Spinal cord (tissue), 10 donors: Measurements from ENCODE around the gene RIC8B. TPM values are rescaled to one million over a fixed set of nuclear protein-coding genes. Genes with fewer than 3 reads are reported as not detected.
A peak's percentile ranks its signal among the peaks of the same experiment; 100 is the strongest.

Source experiments
- DNase-seq, 6 donors: peaks; one replicate each; pipeline versions ENCODE4 v3.0.0 to v3.0.0-alpha.2; 2013 to 2015; ENCODE audit warnings: low spot score in 6 of 6, low read depth in 4 of 6
- H3K27ac ChIP-seq: one replicate; pipeline ENCODE4 v1.5.1; 2013; ENCODE audit warnings: low read depth, low read length, control low read depth
- H3K27me3 ChIP-seq: one replicate; pipeline ENCODE4 v1.6.1; 2013; ENCODE audit warnings: low read length; ENCODE audit not compliant: control insufficient read depth, insufficient read depth
- H3K36me3 ChIP-seq: one replicate; pipeline ENCODE4 v1.6.1; 2013; ENCODE audit warnings: low read length; ENCODE audit not compliant: control insufficient read depth, insufficient read depth
- H3K4me1 ChIP-seq: one replicate; pipeline ENCODE4 v1.6.1; 2013; ENCODE audit warnings: low read length; ENCODE audit not compliant: control insufficient read depth, insufficient read depth
- H3K4me3 ChIP-seq: one replicate; pipeline ENCODE4 v1.5.1; 2013; ENCODE audit warnings: low read depth, low read length, control low read depth
- H3K9me3 ChIP-seq: one replicate; pipeline ENCODE4 v1.6.1; 2013; ENCODE audit warnings: low read length; ENCODE audit not compliant: control insufficient read depth, insufficient read depth
- WGBS: methylation state at CpG from one replicate; pipeline ENCODE4 v1.1.5; 2013; ENCODE audit warnings: missing lambda C conversion rate; ENCODE audit not compliant: insufficient coverage; 5-methylcytosine and 5-hydroxymethylcytosine counted together
- polyA plus RNA-seq, 2 donors: library from polyadenylated mRNA; unstranded; fragments of 120-200 nt; gene quantifications; one replicate each; pipeline ENCODE4 v1.2.1, GENCODE V29; 2013; ENCODE audit not compliant: insufficient read length in 2 of 2
- total RNA-seq, 2 donors: library from RNA; depleted of rRNA in 1 of 2; stranded (reverse); fragments of 120-200 nt in 1 of 2; fragments of >200 nt in 1 of 2; gene quantifications; one replicate each; pipeline versions ENCODE4 v1.2.3 to v1.2.4, GENCODE V29; 2013 to 2014
- donor health status: healthy.

The RIC8B gene
- total and polyA plus RNA-seq, 4 donors: 20.7 to 32.4 (median 27.1) TPM

DNA sequence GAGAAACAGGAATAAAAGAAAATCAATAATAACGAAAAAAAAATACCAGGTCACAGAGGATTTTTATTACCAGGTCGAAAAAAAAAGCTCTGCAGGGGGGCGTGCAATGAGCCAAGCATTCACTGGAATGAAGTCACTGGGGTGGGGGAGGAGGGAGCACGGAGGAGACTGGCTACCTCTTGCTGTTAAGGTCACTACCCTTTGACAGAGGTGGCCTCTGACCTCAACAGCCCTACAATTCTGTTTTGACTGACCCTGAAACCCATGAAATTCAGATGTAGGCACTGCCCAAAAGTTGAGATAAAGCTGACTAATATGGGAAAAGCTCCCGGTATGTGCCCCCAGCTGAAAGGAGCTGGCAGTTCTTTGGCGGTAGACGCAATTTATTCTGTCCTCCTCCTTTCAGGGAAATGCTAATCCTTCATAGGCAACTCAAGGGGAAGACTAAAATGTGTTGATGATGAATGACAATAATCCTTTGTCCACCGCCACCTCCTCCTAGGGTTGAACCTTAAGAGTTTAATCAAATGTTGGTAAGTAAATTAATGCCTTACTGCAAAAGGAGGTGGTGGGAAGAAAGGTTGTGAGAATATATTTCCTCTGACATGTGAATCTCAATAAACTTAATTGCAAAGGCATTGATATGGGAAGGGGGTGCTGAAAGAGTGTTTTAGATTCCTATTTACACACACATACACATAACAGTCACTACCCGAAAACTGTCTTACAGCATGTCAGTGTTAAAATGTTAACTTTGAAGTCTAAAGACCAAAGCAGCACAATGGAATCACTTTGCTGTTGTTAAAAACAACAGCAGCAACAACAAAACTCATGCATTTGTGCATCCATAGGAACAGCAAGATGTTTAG is 6.3 kb upstream of the RIC8B start:
- Histone ChIP-seq H3K36me3 (no peaks in the 10 kb centered on the region), H3K9me3 (no peaks in the 10 kb centered on the region), H3K27me3 (no peaks in the 10 kb centered on the region), H3K4me1 (peaks cover 22% of the 10 kb centered on the region), H3K4me3 (no peak overlapping the region), H3K27ac (peak overlapping the region; percentile 8)
- 10% methylated on average over 4 of the region's 9 CpGs for WGBS
- DNase-seq: peak in 1 of 6 donors; percentile 60

DNA sequence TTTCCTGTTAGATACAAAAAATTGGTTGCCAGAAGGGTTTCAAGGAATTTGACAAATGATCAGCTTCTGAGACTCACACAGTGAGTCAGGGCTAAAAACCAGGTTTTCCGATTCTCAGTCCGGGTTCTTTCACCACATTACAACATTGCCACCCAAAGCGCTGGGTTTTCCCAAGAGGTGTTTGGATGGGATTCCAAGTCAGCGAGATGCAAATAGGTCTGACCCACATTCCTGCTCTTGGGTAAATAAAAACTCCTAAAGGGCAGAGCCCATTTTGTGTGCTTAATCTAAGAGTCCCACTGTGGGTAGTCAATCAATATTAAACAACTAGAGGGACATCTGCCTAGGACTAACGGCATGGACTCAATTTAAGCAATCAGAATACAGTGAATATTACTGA is 5.4 kb upstream of the RIC8B start:
- Histone ChIP-seq H3K4me3 (no peak overlapping the region), H3K36me3 (no peaks in the 10 kb centered on the region), H3K27ac (peak overlapping the region; percentile 4), H3K27me3 (no peaks in the 10 kb centered on the region), H3K4me1 (peaks cover 24% of the 10 kb centered on the region), H3K9me3 (no peaks in the 10 kb centered on the region)
- 10% methylated on average over 2 of the region's 5 CpGs for WGBS
- peak in 1 of 6 donors; percentile 49 for DNase-seq

DNA sequence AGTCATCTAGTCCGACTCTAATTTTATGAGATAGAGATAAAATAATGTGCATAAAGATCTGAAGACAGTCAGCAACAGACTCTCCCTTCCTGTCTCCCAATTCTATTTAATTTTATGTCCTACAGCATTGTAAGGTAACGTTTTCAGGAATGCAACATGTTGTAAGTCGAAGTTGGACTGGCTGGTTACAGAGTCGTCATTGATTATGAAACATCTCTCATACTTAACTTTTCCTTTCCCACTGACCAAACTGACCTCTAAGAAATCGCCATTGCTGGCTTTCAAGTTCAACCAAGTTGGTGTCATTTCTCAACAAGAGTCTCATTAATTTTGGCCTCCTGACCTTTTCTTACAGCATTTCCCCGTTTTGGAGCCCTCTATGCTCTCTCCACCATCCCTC is 4.9 kb upstream of the RIC8B start:
- no peaks in the 10 kb centered on the region for H3K27me3 ChIP-seq
- peaks cover 20% of the 10 kb centered on the region for H3K4me1 ChIP-seq
- no peak for DNase-seq
- no peaks in the 10 kb centered on the region for H3K36me3 ChIP-seq
- no peak overlapping the region for H3K4me3 ChIP-seq
- peak overlapping the region; percentile 4 for H3K27ac ChIP-seq
- WGBS: 61% methylated on average over 4 of the region's 6 CpGs
- H3K9me3 ChIP-seq: no peaks in the 10 kb centered on the region

DNA sequence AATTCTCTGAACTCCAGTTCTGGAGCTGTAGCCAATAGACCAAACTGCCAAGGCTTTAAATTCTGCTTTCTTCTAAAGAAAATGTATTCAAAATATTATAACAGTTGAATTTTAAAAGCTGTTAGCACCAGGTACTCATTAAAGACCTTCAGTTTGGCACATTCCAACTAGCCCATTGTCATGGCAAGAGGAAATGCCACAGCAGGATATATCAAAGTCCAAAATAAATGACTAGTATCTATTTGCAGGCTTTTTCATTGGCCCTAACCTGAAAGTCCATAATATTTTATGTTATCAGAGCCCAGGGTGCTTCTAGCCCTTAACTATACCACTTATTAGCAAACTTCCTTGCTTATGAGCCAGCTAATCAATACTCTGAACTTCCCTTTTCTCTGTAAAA is 3.1 kb upstream of the RIC8B start:
- Histone ChIP-seq H3K36me3 (no peaks in the 10 kb centered on the region), H3K27me3 (no peaks in the 10 kb centered on the region), H3K4me1 (peaks cover 18% of the 10 kb centered on the region), H3K9me3 (no peaks in the 10 kb centered on the region), H3K4me3 (no peak overlapping the region), H3K27ac (no peak overlapping the region)
- DNase-seq: no peak

DNA sequence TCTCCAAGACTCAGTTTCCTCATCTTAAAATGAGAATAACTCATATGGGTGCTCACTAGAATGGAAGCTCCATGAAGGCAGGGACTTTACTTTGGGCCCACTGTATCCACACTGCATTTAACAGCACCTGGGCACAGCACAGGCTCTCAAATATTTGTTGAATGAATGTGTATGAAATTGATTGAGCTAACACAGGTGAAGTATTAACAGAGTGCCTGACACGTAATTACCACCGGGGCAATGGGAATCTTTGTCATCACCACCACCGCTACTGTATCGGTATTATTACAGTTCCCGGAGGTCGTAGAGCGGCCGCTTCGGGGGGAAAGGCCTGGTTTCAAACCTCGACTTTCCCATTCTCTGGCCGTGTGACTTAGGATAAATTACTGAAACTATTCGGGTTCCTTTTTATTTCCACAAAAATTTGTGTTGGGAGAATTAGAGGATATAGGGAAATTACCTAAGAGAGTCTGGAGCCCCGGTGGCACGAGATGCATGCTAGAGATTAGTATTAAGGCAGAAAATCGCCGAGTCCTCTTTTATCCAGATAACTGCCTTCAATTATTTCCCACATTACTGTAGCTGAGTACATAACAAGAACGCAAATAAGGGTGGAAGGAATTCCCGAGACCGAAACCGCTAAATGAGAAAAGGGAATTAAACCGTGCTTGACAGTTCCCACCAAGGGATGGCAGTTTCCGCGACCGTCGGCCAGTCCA is 1.0 kb upstream of the RIC8B start:
- Histone ChIP-seq H3K4me1 (peaks cover 10% of the 10 kb centered on the region), H3K36me3 (no peaks in the 10 kb centered on the region), H3K27ac (peak overlapping the region; percentile 99), H3K27me3 (no peaks in the 10 kb centered on the region), H3K9me3 (no peaks in the 10 kb centered on the region), H3K4me3 (peak overlapping the region; percentile 93)
- peak in 2 of 6 donors; percentile 45 to 68 for DNase-seq
- 31% methylated on average over 16 of the region's 25 CpGs for WGBS

DNA sequence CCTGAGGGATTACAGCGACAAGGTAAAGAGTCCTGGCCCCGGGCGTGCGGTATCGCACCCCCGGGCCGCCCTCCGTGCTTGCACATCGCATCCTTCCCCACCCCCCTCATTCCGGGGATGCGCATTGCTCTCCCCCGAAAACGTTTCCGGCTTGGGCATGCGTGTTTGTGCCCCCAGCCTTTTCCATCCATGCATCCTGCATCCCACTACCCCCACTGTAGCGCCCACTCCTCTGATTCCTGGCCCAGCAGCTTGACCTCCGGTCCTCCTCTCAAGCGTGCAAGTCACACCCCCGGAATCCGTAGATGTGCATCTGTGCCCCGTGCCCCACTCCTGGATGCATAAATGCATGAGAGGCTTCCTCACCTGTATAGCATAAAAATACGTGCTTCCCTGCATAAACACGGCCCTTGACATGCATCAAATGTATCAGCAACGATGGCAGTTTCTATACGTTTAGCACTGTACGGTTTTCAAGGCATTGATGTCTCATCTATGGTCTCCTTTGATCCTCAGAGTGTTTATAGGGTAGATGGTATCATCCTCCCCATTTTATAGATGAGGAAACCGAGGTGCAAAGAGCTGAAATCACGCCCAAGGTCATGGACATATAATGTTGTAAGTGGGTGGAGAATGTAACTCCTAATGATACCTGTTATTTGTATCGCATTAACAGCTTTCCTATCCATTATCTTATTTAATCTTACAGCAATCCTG is 484 bp downstream of the RIC8B start:
- DNase-seq: peak in 4 of 6 donors; percentile 31 to 92 (median 66)
- Histone ChIP-seq H3K4me1 (peaks cover 8% of the 10 kb centered on the region), H3K27me3 (no peaks in the 10 kb centered on the region), H3K9me3 (no peaks in the 10 kb centered on the region), H3K36me3 (peaks cover 3% of the 10 kb centered on the region), H3K27ac (peak overlapping the region; percentile 99), H3K4me3 (peak overlapping the region; percentile 93)
- under 1% methylated on average over 21 of the region's 29 CpGs for WGBS

DNA sequence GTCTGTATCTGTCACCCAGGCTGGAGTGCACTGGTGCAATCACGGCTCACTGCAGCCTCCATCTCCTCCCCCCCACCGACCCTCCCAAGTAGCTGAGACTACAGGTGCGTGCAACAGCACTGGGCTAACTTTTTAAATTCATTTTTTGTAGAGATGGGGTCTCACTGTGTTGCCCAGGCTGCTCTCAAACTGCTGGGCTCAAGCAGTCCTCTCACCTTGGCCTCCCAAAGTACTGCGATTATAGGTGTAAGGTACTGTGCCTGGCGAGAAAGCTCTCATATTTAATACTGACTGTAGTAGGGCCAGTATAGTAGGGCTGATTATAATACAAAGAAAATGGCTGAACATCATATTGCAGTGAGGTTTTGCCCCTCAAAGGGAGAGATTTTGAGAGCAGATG is 2.4 kb downstream of the RIC8B start:
- Histone ChIP-seq H3K9me3 (no peaks in the 10 kb centered on the region), H3K27me3 (no peaks in the 10 kb centered on the region), H3K36me3 (peaks cover 3% of the 10 kb centered on the region), H3K27ac (no peak overlapping the region), H3K4me1 (peaks cover 8% of the 10 kb centered on the region), H3K4me3 (no peak overlapping the region)
- no CpG with 5 or more reads among the region's 5 CpGs for WGBS
- DNase-seq: no peak

DNA sequence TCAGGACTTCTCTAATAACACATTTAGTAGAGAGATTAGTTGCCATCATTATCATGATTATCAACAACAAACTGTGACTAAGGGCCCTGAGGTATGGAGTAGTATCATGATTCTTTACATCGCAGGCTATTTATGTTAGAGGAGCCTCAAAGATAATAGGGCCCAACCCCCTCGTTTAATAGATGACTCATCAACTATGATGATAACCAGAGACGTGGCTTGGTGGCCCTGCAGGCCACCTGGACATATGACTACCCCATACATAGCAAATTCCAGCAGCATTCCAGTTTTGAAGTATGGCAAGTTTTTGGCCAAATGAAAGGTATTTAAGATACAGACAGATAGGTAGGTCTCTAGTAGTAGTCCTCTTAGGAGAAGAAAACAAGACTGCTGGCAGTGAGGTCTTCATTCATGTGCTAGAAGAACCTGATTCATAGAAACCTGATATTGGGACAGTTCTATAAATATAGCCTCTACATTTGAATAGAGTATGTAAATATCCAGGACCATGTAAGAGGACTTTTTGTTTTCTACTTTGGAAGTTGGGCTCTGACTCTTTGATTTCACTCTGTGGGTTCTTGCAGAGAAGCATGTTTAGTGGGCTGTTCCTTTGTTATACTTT is 5.6 kb downstream of the RIC8B start:
- Histone ChIP-seq H3K4me3 (no peak overlapping the region), H3K36me3 (peaks cover 9% of the 10 kb centered on the region), H3K4me1 (no peaks in the 10 kb centered on the region), H3K27ac (no peak overlapping the region), H3K27me3 (no peaks in the 10 kb centered on the region), H3K9me3 (no peaks in the 10 kb centered on the region)
- DNase-seq: no peak
- no CpG with 5 or more reads among the region's 3 CpGs for WGBS

DNA sequence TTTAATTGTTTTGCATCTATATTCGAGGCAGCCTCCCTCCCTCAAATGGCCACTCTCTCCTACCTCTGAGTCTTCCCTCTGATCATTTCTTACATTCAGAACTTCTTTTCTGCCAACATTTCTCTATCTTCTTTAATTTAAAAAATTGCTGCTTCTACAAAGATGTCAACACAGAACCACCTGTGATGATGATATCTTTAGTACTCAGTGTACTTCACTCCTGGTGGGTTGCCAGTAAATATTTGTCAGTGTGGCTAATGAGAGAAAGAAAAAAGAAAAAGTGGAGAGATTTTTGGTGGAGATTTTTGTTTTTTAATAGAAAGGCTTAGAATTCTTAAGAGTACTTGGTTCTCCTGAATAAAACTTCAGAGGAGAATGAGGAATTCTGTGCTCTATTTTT is 8.1 kb downstream of the RIC8B start:
- Histone ChIP-seq H3K4me1 (no peaks in the 10 kb centered on the region), H3K4me3 (no peak overlapping the region), H3K27me3 (no peaks in the 10 kb centered on the region), H3K36me3 (peaks cover 16% of the 10 kb centered on the region), H3K27ac (no peak overlapping the region), H3K9me3 (no peaks in the 10 kb centered on the region)
- WGBS: 54% methylated on average over 1 of the region's 1 CpG
- DNase-seq: no peak
